Activated naive CD4-positive, alpha-beta T cell treated with Interleukin-2 at 50 U/mL for 16 hours (primary cell): ENCODE measurements around the gene KPNA6.
A peak's percentile ranks its signal among the peaks of the same experiment; 100 is the strongest.
"Not testable (repeated sequence)": the region's sequence is repeated elsewhere in the genome, so short reads cannot be mapped to it uniquely, and the experiment has no call there.

ENCODE experiments used
- DNase-seq: peaks from one replicate; pipeline ENCODE4 v3.0.0-alpha.2; 2020

The KPNA6 gene

GRCh38 chr1:32107742-32108661 is at the start of gene KPNA6:
TSS of gene KPNA6 (plus strand) at chr1:32108056. CDS start at chr1:32108131, 75 bp downstream.
- peak; percentile 92 for DNase-seq

- no peak for DNase-seq
Observed at GRCh38 chr1:32060914-32061313, 46.9 kb upstream of the KPNA6 start.

- no peak for DNase-seq
Observed at GRCh38 chr1:32062867-32063230, 45.0 kb upstream of the KPNA6 start.

GRCh38 chr1:32063261-32063681 is 44.6 kb upstream of the KPNA6 start:
- DNase-seq: no peak

GRCh38 chr1:32065613-32066488 is 42.0 kb upstream of the KPNA6 start:
- DNase-seq: not testable (repeated sequence)

GRCh38 chr1:32066489-32066873 is 41.4 kb upstream of the KPNA6 start:
- no peak for DNase-seq

GRCh38 chr1:32068957-32069588 is 38.8 kb upstream of the KPNA6 start:
- DNase-seq: no peak

GRCh38 chr1:32071758-32072621 is 35.9 kb upstream of the KPNA6 start:
- DNase-seq: no peak

GRCh38 chr1:32072622-32073298 is 35.1 kb upstream of the KPNA6 start, which contains the start of gene TMEM39B:
TSS of gene TMEM39B (plus strand) at chr1:32072939. CDS start at chr1:32073048, 109 bp downstream.
- peak; percentile 93 for DNase-seq

- no peak for DNase-seq
Observed at GRCh38 chr1:32073299-32074229, 34.3 kb upstream of the KPNA6 start.

- DNase-seq: no peak
Observed at GRCh38 chr1:32074841-32075240, 33.0 kb upstream of the KPNA6 start.

GRCh38 chr1:32077451-32077850 is 30.4 kb upstream of the KPNA6 start:
- no peak for DNase-seq

- DNase-seq: no peak
Observed at GRCh38 chr1:32082022-32082421, 25.8 kb upstream of the KPNA6 start.

- not testable (repeated sequence) for DNase-seq
Observed at GRCh38 chr1:32086381-32086780, 21.5 kb upstream of the KPNA6 start.

GRCh38 chr1:32091176-32091575 is 16.7 kb upstream of the KPNA6 start:
- no peak for DNase-seq

GRCh38 chr1:32091591-32091990 is 16.3 kb upstream of the KPNA6 start:
- DNase-seq: no peak

GRCh38 chr1:32094746-32095521 is 12.9 kb upstream of the KPNA6 start:
- no peak for DNase-seq

- no peak for DNase-seq
Observed at GRCh38 chr1:32099426-32099825, 8.4 kb upstream of the KPNA6 start.

GRCh38 chr1:32100359-32100758 is 7.5 kb upstream of the KPNA6 start:
- no peak for DNase-seq
